Measurements from ENCODE around the gene NAIF1.

DNA sequence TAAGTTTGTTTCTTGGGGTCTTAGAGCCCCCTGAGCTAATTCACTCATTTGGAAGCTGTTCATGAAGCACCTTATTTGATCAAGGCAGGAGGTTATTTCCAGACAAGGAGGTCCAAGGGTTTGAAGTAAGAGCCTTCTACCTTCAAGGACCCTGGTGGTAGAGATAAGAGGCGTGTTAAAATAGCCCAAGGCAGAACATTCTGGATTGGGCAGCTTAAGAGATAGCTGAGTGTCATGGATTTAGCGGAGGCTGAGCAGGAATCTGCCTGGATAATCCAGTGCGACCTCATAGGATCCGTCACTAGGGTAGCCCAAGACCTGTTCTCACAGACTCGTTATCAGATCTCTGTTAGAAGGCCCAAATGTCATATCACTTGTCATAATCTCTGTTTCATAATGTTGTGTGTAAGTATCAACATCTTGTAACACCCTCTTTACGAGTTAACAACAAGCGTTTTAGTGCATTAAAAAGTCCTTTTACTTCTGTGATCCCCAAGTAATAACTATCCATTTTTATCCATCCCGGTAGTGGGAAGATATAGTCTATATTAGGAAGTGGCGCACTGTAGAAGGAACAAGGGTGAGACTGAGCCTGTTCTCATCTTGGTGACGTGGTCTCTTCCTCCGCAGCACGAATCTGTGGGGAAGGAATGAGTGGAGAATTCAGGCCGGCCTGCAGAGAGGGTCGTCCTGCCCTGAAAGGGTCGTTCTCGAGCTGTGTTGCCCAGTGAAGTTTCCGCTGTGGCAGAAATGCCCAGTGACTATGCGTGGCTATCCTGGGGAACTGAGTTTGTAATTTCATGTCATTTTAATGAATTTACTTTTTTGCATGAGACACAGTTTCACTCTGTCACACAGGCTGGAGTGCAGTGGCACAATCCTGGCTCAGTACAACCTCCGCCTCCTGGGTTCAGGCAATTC is 29.8 kb upstream of the NAIF1 start:
- no peak for TF ChIP-seq CBX2 (IDR thresholded peaks at IDR 0.05; ENCODE audit: borderline replicate concordance, low read depth)
- TF ChIP-seq CTCF (IDR thresholded peaks at IDR 0.05): no peak
- no peak for TF ChIP-seq NR3C1 (IDR thresholded peaks at IDR 0.05)
- no peak for TF ChIP-seq SMC3 (IDR thresholded peaks at IDR 0.05)
- TF ChIP-seq POLR2A (IDR thresholded peaks at IDR 0.05; ENCODE audit: low read length): no peak

All from A549 (cell line).